GM21529 (cell line): ENCODE measurements around the gene DNAJC28.
"Not testable (repeated sequence)": the region's sequence is repeated elsewhere in the genome, so short reads cannot be mapped to it uniquely, and the experiment has no call there.

Source experiments
- ATAC-seq: cut with Tn5 transposase; IDR thresholded peaks from one replicate; pipeline ENCODE4 v1.9.1; 2021; ENCODE audit not compliant: unreplicated experiment

Gene DNAJC28

DNA sequence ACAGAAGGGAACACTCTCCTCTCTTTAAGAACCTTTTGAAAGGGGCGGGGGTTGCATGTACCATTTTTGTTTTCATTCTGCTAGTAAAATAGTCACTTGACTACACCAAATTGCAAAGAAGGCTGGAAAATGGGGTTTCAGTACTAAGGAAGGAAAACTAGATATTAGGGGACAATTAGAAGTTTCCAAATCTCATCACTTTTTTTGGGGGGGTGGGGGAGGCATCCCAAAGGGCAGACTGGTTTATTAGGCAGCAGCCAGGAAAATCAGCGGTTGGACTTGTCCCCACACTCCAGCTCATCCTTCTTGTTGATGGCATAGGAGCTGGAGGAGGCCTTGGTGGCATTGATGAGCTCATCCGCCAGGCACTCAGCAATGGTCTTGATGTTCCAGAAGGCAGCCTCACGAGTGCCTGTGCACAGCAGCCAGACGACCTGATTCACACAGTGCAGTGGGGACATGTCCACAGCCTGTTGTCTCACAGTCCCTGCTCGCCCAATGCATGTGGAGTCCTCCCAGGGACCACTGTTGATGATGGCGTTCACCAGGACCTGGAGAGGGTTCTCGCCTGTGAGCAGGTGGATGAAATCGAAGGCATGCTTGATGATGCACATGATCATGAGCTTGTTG lies 10.1 kb downstream of the DNAJC28 start:
- ATAC-seq: no peak

DNA sequence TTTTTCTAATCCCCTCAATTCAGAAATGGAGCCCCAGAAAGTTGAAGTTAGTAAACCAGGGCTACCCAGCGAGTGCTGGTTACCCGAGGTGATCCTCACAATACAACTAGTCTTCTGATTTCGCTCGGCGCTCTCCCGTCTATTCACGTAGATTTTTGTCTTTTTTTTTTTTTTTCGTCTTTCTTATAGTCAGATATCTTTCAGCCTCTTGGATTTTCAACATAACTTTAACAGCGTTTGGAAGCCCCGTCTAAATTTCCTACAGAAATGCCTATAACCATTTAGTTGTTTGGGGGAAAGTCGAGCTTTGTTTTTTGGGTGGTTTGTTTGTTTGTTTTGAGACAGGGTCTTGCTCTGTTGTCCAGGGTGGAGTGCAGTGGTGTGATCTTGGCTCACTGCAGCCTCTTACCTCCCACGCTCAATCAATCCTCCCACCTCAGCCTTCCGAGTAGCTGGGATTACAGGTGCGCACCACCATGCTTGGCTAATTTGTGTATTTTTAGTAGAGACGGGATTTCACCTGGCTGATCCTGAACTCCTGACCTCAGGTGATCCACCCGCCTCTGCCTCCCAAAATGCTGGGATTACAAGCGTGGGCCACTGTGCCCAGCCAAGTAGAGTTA lies 10.9 kb downstream of the DNAJC28 start:
- ATAC-seq: no peak

DNA sequence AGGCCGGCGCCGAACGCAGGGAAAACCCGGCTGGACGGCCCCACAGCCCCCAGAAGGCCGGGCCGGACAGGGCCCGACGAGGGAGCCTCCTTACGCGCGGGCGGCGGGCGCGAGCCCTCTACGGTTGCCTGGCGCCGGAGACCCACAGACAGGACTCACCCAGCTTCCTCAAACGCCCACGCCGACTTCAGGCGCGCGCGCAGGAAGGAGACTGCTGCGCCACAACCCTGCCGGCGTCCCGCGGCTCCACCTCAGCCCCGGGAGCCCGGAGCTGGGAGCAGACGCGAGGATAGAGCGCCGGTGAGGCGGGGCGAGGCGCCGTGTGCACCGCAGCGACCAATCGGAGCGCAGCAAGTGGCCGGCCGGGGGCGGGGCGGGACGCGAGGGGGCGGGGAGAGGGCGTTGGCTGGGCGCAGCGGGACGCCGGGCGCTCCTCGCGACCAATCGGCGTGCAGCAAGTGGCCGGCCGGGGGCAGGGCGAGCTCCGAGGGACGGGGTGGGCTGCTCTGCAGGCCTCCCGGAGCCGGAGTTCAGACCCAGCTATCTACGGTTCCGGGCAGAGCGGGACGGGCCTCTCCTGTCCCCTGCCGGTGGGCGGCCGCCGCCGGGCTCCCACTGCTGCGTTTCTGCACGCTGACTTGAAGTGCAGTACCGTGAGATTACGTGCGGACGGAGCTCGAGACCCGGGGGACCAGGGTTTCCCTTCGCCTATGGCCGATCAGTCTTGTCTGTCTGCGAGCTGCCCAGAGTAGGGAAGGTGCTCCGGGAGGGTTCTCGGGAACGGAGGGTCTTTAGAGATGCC lies 11.6 kb downstream of the DNAJC28 start, which contains the start of gene TMEM50B:
Gene TMEM50B (minus strand): TSS at position 296 of the 802 bp plus-strand sequence. CDS start 11,089 bp downstream, outside the sequence.
- peak; percentile 88 for ATAC-seq

DNA sequence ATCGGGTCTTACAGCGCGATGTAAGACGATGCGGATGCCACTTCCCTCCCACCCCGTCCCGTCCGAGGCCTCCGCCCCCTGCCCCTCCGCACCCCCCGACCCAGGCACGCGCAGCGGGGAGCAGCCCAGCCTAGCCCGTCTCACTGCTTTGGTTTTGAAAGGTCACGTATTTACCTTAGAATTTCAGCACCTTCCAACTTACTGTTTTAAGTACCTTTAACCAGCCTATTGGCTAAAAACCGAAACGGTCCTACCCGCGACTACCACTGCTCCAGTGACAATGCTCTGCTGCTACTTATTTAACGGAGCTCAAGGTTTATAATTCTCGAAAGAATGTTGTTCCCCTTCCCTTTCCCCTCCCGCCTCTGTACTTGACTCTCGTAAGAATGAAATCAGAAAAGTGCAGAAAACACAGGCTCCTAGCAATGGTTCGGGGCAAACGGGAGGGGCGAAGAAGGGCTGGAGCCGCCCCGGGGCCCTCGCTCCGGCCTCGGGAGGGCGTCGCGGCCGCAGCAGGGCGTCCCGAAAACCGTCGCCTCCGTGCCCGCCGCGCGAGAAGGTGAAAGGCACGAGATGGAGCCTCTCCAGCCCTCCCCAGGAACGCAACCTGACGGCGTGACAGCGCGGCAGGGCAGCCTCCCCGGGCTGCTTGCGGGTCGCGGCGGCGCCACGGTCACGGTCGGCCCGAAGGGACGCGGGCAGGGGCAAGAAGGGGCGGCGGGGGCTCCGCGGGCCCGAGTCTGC lies 12.4 kb downstream of the DNAJC28 start:
- peak; percentile 27 for ATAC-seq

DNA sequence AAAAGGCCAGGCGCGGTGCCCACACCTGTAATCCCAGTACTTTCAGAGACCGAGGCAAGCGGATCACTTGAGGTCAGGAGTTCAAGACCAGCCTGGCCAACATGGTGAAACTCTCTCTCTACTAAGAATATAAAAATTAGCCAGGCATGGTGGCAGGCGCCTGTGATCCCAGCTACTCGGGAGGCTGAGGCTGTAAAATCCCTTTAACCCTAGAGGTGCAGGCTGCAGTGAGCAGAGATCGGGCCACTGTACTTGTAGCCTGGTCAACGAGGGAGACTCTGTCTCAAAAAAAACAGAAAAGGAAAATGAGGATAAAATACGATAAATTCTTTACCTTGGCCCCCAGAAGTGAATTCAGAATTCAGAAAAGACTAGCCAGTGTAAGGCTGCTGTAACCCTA lies 13.3 kb downstream of the DNAJC28 start:
- no peak for ATAC-seq

DNA sequence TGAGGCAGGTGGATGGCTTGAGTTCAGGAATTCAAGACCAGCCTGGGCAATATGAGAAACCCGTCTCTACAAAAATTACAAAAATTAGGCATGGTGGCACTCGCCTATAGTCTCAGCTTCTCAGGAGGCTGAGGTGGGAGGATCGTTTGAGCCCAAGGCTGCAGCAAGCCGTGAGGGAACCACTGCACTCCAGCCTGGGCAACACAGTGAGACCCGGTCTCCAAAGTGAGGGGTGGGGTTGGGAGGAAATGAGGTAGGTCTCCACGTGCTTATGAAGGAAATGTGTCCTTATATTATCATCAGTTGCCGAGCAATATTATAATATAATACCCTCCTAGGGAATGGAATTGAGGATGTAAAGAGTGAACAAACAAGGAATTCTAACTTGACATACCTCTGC lies 14.4 kb downstream of the DNAJC28 start:
- ATAC-seq: no peak

DNA sequence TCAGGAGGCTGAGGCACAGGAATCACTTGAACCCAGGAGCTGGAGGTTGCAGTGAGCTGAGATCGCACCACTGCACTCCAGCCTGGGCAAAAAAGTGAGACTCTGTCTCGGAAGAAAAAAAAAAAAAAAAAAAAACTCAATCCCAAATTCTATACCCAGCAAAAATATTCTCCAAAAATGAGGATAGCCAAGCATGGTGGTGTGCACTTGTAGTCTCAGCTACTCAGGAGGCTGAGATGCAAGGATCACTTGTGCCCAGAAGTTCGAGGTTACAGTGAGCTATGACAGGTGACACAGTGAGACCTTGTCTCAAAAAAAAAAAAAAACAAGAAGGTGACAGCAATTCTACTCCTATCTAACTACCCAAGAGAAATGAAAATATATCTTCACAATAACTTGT lies 18.2 kb downstream of the DNAJC28 start:
- no peak for ATAC-seq

DNA sequence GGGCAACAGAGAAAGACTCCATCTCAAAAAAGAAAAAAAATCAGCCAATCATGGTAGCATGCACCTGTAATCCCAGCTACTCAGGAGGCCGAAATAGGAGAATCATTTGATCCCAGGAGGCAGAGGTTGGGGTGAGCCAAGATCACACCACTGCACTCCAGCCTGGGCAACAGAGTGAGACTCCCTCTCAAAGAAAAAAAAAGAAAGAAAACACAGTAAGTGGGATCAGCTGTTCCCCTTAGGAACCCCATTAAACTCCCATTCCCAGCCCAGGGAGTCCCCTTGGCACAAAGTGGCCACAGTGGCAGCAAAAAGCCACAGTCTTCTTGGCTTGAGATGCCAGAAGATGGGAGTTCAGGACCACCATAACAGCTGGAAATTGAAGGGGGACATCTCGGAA lies 20.8 kb downstream of the DNAJC28 start:
- ATAC-seq: no peak

DNA sequence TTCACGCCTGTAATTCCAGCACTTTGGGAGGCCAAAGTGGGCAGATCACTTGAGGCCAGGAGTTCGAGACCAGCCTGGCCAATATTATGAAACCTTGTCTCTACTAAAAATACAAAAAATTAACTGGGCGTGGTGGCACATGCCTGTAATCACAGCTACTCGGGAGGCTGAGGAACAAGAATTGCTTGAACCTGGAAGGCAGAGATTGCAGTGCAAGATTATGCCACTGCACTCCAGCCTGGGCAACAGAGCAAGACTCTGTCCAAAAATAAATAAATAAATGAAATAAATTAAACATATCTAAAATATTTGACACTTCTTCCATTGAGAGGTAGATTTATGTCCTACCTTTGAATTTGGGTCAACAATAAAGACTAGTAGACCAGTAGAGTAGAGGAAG lies 22.3 kb downstream of the DNAJC28 start:
- not testable (repeated sequence) for ATAC-seq

DNA sequence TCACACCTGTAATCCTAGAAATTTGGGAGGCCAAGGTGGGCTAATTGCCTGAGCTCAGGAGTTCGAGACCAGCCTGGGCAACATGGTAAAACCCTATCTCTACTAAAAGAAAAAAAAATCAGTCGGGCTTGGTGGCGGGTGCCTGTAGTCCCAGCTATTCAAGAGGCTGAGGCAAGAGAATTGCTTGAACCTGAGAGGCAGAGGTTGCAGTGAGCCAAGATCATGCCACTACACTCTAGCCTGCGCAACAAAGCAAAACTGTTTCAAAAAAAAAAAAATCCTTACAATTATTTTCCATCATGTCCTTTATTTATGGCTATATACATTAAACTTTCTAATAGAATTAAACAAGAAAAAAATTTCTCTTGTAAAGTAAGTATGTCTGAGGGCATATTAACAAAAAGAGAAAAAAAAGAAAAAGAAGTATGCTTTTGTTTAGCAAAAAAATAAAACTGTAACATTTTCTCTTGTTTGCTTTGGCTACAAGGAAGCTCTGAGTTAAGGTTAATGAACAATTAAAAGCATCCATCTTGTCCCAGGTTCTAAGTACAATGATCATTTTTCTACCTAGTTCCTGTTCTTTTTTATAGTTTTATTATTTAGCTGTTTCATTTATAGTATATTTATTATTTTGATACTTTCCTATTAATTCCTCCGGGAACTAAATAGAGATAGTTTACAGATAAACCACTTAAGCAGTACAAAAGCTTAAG lies 29.8 kb downstream of the DNAJC28 start:
- ATAC-seq: no peak

DNA sequence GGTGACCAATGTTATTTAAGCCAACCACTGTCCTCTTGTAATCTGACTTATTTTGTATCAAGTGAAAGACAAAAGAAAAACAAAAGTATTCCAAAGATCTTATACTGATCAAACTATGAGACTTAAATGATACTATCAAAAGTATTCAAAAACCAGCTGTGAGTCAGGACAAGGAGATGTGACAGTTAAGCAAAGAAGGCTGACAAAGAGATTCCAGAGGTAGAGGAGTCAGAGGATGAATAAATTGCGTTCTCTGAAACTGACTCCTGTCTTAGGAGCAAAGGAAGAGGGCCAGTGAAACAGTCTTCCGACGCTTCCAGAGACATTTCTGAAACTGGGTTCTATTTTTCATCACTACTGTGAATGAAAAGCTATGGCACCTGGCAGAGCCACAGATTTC lies 32.7 kb downstream of the DNAJC28 start:
- no peak for ATAC-seq

DNA sequence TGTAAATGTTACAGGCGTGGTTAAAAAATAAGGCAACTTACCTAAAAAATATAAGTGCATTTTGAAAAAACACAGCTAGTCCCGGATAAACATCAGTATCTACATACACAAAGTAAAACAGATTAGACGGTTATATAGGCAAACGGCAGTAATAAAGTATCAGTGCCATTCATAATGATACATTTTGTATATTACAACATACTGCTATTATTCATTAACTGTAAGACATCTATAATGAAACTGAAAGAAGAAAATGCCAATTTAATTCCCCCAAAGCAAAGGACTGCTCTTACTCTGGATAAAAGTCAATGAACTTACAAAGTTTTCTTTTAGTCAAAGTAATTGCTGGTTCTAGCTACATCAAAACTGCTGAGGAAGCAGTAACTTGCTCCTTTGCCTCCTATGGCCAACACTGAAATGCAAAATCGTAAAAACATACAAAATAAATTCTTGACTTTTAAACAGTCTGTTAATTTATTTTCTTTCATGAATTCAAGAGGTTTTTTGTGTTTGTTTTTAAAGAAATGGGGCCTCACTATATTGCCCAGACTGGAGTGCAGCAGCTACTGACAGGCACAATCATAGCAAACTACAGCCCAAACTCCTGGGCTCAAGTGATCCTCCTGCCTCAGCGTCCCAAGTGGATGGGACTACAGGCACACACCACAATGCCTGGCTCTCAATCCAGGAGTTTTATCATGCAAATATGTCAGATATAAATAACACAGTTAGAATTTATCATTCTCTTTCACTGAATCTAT lies 35.6 kb downstream of the DNAJC28 start:
- ATAC-seq: no peak

DNA sequence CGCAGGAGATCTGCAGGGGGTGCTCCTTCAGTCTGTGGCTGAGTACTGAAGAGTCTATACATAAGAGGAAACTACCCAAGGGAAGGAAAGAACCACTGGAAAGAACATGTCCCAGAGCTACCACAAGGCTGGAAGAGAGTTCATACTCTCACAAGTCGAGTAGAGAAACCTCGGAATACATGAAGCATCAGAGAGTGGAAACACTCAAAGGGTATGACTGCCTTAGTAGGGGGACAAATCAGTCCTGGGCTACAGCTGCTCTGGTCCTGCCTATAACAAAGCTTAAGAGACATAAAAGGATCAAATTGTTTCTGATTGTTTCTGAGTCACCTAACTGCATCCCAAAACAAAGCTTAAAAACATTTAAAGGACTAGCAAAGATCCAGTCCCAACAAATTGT lies 39.2 kb downstream of the DNAJC28 start:
- no peak for ATAC-seq

DNA sequence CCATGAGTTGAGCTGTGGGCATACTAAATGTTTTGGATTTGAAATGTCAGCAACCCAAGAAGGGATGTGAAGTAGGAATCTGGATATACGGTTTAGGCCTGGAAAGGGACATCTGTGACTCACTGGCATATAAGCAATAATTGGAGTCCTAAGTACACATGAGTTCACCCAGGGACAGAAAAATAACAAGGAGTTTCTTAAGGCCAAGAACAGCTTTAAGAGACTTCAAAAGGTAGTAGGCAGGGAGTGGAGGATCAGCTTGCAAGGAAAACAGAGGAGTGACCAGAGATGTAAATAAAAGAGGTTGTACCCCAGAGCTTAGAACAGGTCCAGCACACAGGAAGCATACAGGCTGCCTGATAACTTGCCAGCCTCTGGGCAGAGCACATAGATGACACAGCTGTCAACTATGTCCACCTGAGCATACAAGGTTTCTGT lies 39.9 kb downstream of the DNAJC28 start:
- ATAC-seq: no peak

DNA sequence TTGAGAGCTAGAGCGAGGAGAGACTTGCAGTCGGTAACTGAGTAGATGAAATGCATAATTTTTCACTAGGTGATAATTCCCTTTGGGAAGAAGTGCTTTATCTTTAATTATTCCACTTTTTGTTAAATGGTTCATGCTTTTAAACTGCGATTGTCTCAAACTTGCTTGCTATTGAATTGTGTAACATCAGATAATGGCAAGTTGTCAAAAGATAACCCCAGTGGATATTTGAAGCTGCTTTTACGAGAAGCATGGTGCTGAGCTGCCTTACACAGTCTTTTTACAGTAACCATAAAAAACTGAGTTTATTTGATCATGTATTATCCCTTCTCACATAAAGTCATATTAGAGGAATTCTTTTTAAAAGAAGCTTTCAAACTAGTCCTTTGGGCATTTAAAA lies 41.9 kb downstream of the DNAJC28 start:
- ATAC-seq: no peak

DNA sequence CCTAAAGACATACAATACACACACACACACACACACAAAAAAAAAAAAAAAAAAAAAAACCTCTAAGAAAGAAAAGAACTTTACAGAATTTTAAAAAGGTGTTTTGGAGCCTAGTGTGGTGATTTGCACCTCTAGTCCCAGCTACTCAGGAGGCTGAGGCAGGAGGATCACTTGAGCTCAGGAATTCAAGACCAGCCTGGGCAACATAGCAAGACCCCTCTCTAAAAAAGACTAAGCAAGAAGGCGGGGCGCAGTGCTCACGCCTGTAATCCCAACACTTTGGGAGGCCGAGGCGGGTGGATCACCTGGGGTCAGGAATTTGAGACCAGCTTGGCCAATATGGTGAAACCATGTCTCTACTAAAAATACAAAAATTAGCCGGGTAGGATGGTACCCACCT lies 44.9 kb downstream of the DNAJC28 start:
- ATAC-seq: not testable (repeated sequence)

DNA sequence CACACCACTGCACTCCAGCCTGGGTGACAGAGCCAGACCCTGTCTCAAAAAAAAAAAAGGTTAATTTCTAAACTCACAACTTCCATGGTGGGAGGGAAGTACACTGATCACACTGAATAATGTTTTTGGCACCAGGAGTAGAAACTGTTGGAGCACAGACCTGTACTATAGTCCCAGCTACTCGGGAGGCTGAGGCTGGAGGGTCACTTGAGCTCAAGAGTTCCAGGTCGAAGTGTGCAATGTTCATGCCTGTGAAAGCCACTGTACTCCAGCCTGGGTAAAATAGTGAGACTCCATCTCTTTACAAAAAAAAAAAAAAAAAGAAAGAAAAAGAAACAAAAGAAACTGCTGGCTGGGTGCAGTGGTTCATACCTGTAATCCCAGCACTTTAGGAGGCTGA lies 47.0 kb downstream of the DNAJC28 start:
- no peak for ATAC-seq

DNA sequence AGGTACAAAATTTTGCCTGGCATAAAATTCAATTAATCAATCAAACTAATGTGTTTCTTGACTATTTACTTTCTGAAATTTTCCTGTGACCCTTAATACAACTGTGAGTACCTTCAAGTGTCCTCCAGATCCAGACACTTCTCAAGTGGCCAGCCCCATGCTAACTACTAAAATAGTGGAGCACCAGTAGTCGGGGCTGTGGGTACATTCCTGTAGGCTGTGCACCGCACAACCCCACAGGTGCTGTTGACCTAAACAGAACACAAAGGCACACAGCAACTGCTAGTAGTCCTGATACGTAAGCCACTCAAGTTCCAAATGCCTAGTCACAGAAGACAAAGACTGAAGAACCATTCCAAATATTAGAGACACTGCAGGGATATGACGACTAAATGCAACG lies 48.3 kb downstream of the DNAJC28 start:
- no peak for ATAC-seq

DNA sequence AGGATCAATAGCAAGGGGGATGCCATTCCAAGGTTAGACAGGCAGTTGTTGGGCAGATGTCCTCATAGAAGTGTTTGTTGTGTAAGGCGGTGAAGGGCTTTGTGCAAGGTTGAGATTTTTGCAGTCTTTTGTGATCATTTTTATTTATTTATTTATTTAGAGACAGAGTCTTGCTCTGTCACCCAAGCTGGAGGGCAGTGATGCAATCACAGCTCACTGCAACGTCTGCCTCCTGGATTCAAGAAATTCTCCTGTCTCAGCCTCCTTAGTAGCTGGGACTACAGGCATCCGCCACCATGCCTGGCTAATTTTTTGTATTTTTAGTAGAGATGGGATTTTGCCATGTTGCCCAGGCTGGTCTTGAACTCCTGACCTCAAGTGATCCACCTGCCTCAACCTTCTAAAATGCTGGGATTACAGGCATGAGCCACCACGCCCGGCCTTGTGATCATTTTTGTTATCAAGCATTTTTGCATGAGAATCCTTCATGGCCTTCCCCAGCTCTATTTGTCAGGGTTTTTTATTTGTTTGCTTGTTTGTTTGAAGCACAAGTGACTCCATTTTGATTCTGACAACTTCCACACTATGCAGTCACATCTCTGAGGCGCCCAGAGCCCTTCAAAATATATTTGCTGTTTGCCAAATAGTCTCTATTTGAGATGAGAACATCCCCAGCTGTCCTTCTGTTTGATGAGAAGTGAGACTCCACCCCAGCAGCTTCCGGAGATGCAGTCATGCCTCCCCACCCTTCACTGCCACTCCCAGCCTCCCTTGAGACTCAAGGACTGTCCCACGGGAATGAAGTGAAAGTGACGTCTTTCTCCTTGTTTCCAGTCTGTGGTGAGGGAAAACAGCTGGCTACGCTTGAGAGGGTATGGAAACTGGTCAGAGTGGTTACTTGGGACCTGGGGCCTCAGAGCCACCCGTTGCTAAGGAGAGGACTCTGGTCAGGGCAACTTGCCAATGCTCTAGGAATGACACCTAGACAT lies 49.7 kb downstream of the DNAJC28 start:
- ATAC-seq: peak; percentile 71
